Activated CD8-positive, alpha-beta T cell treated with anti-CD3 and anti-CD28 coated beads for 36 hours (primary cell): ENCODE data around the gene ADIPOR2. TPM values are rescaled to one million over a fixed set of nuclear protein-coding genes. Genes with fewer than 3 reads are reported as not detected.

Experiments
- ATAC-seq: fragments of 200-7000 bp; cut with Tn5 transposase; one replicate; pipeline ENCODE4 v1.10.0; 2021; ENCODE audit warnings: mild to moderate bottlenecking, moderate library complexity
- CTCF ChIA-PET: fragments of 350-600 bp; sonication (Branson Sonifier 250); formaldehyde crosslinking; loops from one replicate; lab custom pipeline; 2021; ENCODE audit warnings: antibody characterized with exemption; lab: Charles Lee
- POLR2A ChIA-PET: fragments of 350-600 bp; sonication (Branson Sonifier 250); formaldehyde crosslinking; loops from one replicate; lab custom pipeline; 2021; ENCODE audit warnings: antibody characterized with exemption; lab: Charles Lee
- DNase-seq: peaks from one replicate; pipeline ENCODE4 v3.0.0-alpha.2; 2020
- H3K27ac Mint-ChIP-seq: one replicate; pipeline ENCODE4 v1.8.0; 2021; ENCODE audit warnings: mild to moderate bottlenecking, mixed read lengths
- H3K27me3 Mint-ChIP-seq: one replicate; pipeline ENCODE4 v1.8.0; 2021; ENCODE audit warnings: mixed read lengths
- H3K36me3 Mint-ChIP-seq: one replicate; pipeline ENCODE4 v1.8.0; 2021; ENCODE audit warnings: low read depth, mixed read lengths
- H3K4me1 Mint-ChIP-seq: one replicate; pipeline ENCODE4 v1.8.0; 2021; ENCODE audit warnings: low read depth, mixed read lengths
- H3K4me3 Mint-ChIP-seq: one replicate; pipeline ENCODE4 v1.8.0; 2021; ENCODE audit warnings: mild to moderate bottlenecking, moderate library complexity, mixed read lengths
- H3K9me3 Mint-ChIP-seq: one replicate; pipeline ENCODE4 v1.8.0; 2021; ENCODE audit warnings: mixed read lengths
- intact Hi-C: fragments of 100-400 bp; cut with micrococcal nuclease; formaldehyde crosslinking; loops from one replicate; pipeline ENCODE4 v1.10.0; 2022
- total RNA-seq, 2 experiments: library from RNA; stranded (reverse); gene quantifications; one replicate each; pipeline ENCODE4 v1.2.3, GENCODE V29; 2021
- TF ChIP-seq, protein P1 (sequence below): fragments of 200-600 bp; IDR thresholded peaks from one replicate; pipeline ENCODE4 v1.8.0; 2022; ENCODE audit warnings: antibody characterized with exemption, mild to moderate bottlenecking

The ADIPOR2 gene
- total RNA-seq, 2 experiments from 2014 or later: 48.3 to 49.9 TPM

DNA sequence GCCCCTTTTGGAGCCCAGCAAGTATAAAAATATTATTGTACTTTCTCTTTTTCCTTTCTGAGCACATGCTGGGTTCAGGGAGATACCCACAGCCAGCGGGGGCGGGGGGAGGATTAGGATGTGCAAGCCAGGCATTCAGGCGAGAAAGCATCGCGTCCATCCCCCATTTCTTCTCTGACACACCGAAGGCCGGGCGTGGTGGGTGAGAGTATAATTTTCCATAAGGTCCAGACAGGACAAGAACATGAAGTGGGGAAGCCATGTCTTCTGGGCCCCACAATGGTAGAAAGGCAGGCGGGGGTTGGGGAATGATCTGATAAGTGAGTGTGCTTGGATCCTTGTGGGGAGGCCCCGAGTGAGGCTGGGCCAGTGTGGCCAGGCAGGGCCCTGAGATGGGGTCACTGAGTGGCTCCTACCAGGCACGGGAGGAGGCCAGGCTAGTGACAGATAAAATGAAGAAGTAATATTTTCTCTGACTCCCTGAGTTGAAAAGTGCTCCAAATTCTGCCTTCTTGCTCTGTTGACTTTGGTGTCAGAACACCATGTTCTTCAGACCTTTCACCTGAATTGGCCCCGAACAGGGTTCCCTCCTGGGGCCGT lies 118.8 kb downstream of the ADIPOR2 start:
- intact Hi-C loops: no loop called here
- ChIA-PET CTCF (no interaction called here), POLR2A (no interaction called here)
- DNase-seq (no peak), ATAC-seq (no peak)
- Mint-ChIP-seq H3K4me1 (peaks cover 7% of the 10 kb centered on the region), H3K27me3 (no peaks in the 10 kb centered on the region), H3K9me3 (no peaks in the 10 kb centered on the region), H3K4me3 (no peak overlapping the region), H3K36me3 (no peaks in the 10 kb centered on the region), H3K27ac (peak overlapping the region; percentile 8)
- TF ChIP-seq, protein P1, sequence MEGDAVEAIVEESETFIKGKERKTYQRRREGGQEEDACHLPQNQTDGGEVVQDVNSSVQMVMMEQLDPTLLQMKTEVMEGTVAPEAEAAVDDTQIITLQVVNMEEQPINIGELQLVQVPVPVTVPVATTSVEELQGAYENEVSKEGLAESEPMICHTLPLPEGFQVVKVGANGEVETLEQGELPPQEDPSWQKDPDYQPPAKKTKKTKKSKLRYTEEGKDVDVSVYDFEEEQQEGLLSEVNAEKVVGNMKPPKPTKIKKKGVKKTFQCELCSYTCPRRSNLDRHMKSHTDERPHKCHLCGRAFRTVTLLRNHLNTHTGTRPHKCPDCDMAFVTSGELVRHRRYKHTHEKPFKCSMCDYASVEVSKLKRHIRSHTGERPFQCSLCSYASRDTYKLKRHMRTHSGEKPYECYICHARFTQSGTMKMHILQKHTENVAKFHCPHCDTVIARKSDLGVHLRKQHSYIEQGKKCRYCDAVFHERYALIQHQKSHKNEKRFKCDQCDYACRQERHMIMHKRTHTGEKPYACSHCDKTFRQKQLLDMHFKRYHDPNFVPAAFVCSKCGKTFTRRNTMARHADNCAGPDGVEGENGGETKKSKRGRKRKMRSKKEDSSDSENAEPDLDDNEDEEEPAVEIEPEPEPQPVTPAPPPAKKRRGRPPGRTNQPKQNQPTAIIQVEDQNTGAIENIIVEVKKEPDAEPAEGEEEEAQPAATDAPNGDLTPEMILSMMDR: no peak

DNA sequence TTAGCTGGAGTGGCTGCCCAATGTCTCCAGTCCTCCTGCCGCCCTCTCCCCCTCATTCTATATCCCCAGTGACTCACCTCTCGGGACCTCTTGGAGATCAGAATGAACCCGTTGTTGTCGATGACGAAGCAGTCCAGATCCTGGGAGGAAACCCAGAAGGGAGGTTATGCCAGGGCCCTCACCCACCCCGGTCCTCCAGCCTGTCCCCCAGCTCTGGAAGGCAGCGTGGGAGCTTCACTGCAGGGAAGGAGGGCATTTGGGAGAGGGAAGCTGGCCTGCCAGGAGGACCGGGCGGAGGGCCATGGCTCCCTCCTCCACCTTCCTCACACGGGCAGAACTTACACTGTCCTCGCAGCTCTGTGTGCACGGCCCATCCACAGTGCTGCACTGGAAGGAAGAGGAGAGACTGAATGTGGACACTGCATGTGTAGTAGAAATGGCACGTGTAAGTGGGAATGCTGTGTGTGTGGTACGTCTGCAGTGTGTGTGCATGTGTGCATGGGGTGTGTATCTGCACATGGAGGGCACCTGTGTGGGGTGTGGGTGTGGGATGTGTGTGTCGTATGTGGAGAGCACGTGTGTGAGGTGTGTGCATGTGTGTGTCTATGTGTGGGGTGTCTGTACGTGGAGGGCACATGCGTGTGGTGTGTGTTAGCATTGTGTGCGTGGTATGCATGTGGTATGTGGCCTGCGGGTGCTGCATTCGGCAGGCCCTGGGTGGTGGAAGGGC lies 119.5 kb downstream of the ADIPOR2 start:
- no peaks in the 10 kb centered on the region for H3K9me3 Mint-ChIP-seq
- ATAC-seq (no peak), DNase-seq (no peak)
- intact Hi-C loops: no loop called here
- ChIA-PET CTCF (no interaction called here), POLR2A (no interaction called here)
- peak overlapping the region; percentile 21 for H3K27ac Mint-ChIP-seq
- no peaks in the 10 kb centered on the region for H3K27me3 Mint-ChIP-seq
- TF ChIP-seq, protein P1: no peak
- peaks cover 6% of the 10 kb centered on the region for H3K4me1 Mint-ChIP-seq
- no peaks in the 10 kb centered on the region for H3K36me3 Mint-ChIP-seq
- H3K4me3 Mint-ChIP-seq: peak overlapping the region; percentile 56

GRCh38 chr12:1810931-1811280 lies 120.0 kb downstream of the ADIPOR2 start:
- TF ChIP-seq, protein P1: no peak
- Mint-ChIP-seq H3K27me3 (peaks cover 1% of the 10 kb centered on the region), H3K27ac (peak overlapping the region; percentile 57), H3K9me3 (no peaks in the 10 kb centered on the region), H3K4me1 (peaks cover 6% of the 10 kb centered on the region), H3K36me3 (no peaks in the 10 kb centered on the region), H3K4me3 (peak overlapping the region; percentile 56)
- POLR2A ChIA-PET: no interaction called here
- CTCF ChIA-PET: interaction anchor here (2.2 kb wide), 1 partner anchor 129 kb away, joined by 11 read pairs; no protein-coding TSS in a partner anchor
- DNase-seq (no peak), ATAC-seq (no peak)
- intact Hi-C loops: no loop called here

- ChIA-PET POLR2A (no interaction called here), CTCF (interaction anchor here (2.2 kb wide), 1 partner anchor 129 kb away, joined by 11 read pairs; no protein-coding TSS in a partner anchor)
- TF ChIP-seq, protein P1: no peak
- peaks cover 6% of the 10 kb centered on the region for H3K4me1 Mint-ChIP-seq
- H3K36me3 Mint-ChIP-seq: no peaks in the 10 kb centered on the region
- DNase-seq (peak; percentile 65), ATAC-seq (peak; percentile 63)
- H3K27me3 Mint-ChIP-seq: peaks cover 1% of the 10 kb centered on the region
- peak overlapping the region; percentile 57 for H3K27ac Mint-ChIP-seq
- peak overlapping the region; percentile 56 for H3K4me3 Mint-ChIP-seq
- intact Hi-C loops: no loop called here
- H3K9me3 Mint-ChIP-seq: no peaks in the 10 kb centered on the region
Observed at GRCh38 chr12:1811281-1811947, 120.5 kb downstream of the ADIPOR2 start.

DNA sequence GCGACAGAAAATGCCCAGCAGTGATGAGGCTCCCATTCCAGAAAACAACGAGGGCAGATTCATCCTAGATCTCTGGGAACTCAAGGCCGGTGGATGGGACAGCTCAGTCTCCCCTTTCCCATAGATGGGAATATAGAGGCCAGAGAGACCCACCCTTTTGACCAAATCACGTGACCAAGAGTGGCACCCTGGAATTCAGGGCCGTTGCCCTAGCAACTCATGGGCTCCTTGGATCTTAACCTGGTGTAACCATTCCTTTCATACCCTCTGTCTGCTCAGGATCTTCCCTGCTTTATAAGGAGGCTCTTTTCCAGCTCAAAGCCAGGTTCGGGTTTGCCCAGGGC lies 121.0 kb downstream of the ADIPOR2 start:
- peak overlapping the region; percentile 57 for H3K27ac Mint-ChIP-seq
- CTCF ChIA-PET: interaction anchor here (2.2 kb wide), 1 partner anchor 128 kb away, joined by 11 read pairs; no protein-coding TSS in a partner anchor
- TF ChIP-seq, protein P1: no peak
- intact Hi-C loops: no loop called here
- no peaks in the 10 kb centered on the region for H3K9me3 Mint-ChIP-seq
- H3K36me3 Mint-ChIP-seq: no peaks in the 10 kb centered on the region
- POLR2A ChIA-PET: no interaction called here
- peaks cover 6% of the 10 kb centered on the region for H3K4me1 Mint-ChIP-seq
- peaks cover 1% of the 10 kb centered on the region for H3K27me3 Mint-ChIP-seq
- DNase-seq: no peak
- peak overlapping the region; percentile 56 for H3K4me3 Mint-ChIP-seq
- no peak for ATAC-seq
